ENCODE results near the gene APOC4.
"Not testable (repeated sequence)": the region's sequence is repeated elsewhere in the genome, so short reads cannot be mapped to it uniquely, and the experiment has no call there.

Gene APOC4

DNA sequence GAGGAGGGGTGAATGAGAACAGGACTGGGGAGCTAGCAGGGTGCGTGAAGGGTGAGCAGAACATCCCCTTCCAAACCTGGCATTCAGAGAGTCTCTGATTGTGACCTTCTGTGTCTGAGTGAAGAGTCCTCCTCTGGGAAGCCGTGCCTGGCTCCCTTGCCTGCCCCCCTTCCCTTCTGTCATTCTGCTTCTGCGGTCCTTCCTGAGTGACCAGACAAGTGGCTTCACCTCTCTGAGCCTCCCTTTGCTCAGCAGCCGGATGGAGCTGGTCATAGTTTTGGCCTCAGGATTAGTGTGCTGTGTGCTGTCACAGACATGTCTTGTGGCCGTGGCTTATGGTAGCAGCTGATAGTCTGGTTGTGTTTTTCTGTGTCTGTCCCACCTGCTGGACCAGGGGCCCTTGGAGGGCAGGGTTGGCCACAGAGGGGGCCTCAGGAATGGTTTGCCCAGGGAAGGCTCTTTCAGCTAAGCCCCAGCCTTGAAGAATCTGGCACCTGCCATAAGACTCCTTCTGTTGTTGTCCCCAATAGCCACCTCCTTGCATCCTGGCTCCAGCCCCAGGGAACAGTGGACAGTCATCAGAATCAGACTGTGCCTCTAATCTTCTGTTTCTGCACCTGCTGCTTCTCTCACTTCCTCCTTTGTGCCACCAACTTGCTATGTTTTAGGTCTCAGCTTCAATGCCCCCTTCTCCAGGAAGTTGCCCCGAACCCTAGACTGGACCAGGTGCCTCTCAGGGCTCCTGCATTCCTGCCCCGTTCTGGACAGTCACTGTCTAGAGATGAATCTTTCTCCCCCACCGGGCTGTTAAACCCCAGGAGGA lies 19.1 kb downstream of the APOC4 start:
- no peak for TF ChIP-seq CTCF (IDR thresholded peaks at IDR 0.05; ENCODE audit: borderline replicate concordance, control extremely low read depth, extremely low read depth, insufficient read depth, missing control alignments)
- DNase-seq (ENCODE audit: low spot score): no peak
- in situ Hi-C loops (cut with MboI; ENCODE audit: low sequenced_read_pairs, unreplicated experiment): no loop called here

DNA sequence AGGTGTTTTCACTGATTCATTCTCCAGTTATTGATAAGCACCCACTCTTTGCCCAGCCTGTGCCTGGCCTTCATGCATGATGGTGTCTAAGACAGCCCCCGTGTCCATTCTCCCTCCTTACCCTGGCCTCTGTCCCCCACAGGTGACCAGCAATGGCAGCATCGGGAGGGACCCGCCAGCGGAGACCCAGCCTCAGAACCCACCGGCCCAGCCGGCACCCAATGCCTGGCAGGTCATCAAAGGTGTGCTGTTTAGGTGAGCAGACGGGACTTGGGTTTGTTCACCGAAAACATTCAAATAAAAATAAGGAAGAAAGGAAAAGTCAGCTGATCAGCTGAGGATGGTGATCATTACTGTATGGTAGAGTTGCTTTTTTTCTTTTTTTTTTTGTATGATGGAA lies 19.8 kb downstream of the APOC4 start:
- in situ Hi-C loops (cut with MboI; ENCODE audit: low sequenced_read_pairs, unreplicated experiment): no loop called here
- no peak for DNase-seq (ENCODE audit: low spot score)
- TF ChIP-seq CTCF (IDR thresholded peaks at IDR 0.05; ENCODE audit: borderline replicate concordance, control extremely low read depth, extremely low read depth, insufficient read depth, missing control alignments): no peak

- DNase-seq (ENCODE audit: low spot score): no peak
Observed at GRCh38 chr19:44968118-44968517, 26.1 kb downstream of the APOC4 start.

GRCh38 chr19:44968670-44969069 lies 26.6 kb downstream of the APOC4 start:
- no peak for TF ChIP-seq CTCF (IDR thresholded peaks at IDR 0.05; ENCODE audit: borderline replicate concordance, control extremely low read depth, extremely low read depth, insufficient read depth, missing control alignments)
- DNase-seq (ENCODE audit: low spot score): no peak
- in situ Hi-C loops (cut with MboI; ENCODE audit: low sequenced_read_pairs, unreplicated experiment): no loop called here

More at GRCh38 chr19:44968118-44968517, 26.1 kb downstream of the APOC4 start:
- in situ Hi-C loops (cut with MboI; ENCODE audit: low sequenced_read_pairs, unreplicated experiment): no loop called here
- no peak for TF ChIP-seq CTCF (IDR thresholded peaks at IDR 0.05; ENCODE audit: borderline replicate concordance, control extremely low read depth, extremely low read depth, insufficient read depth, missing control alignments)

DNA sequence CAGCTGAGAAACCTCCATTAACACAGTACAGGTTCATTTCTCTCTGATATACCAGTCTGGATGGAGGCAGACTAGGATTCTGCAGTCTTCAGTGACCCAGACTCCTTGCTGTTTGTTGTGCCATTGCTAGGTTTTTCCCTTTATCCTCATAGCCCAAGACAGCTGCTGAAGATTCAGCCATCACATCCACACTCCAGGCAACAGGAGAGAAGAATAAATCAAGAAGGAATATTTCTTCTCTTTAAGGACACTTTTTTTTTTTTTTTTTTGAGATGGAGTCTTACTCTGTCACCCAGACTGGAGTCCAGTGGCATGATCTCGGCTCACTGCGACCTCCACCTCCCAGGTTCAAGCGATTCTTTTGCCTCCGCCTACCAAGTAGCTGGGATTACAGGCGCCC lies 27.4 kb downstream of the APOC4 start:
- no peak for TF ChIP-seq CTCF (IDR thresholded peaks at IDR 0.05; ENCODE audit: borderline replicate concordance, control extremely low read depth, extremely low read depth, insufficient read depth, missing control alignments)
- DNase-seq (ENCODE audit: low spot score): no peak
- in situ Hi-C loops (cut with MboI; ENCODE audit: low sequenced_read_pairs, unreplicated experiment): no loop called here

DNA sequence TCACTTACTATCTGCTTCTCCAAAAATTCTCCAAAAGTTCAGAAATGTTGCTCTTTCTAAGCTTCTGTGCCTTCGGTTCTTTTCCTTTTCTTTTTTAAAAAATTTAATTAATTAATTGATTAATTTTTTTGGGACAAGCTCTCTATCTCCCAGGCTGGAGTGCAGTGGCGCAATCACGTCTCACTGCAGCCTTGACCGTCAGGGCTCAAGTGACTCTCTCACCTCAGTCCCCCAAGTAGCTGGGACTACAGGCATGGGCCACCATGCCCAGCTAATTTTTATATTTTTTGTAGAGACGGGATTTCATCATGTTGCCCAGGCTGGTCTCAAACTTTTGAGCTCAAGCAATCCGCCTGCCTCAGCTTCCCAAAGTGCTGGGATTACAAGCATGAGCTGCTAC lies 29.4 kb downstream of the APOC4 start:
- DNase-seq (ENCODE audit: low spot score); in situ Hi-C loops (cut with MboI; ENCODE audit: low sequenced_read_pairs, unreplicated experiment): not testable (repeated sequence)

GRCh38 chr19:44972802-44973201 lies 30.8 kb downstream of the APOC4 start:
- DNase-seq (ENCODE audit: low spot score): no peak
- TF ChIP-seq CTCF (IDR thresholded peaks at IDR 0.05; ENCODE audit: borderline replicate concordance, control extremely low read depth, extremely low read depth, insufficient read depth, missing control alignments): no peak
- in situ Hi-C loops (cut with MboI; ENCODE audit: low sequenced_read_pairs, unreplicated experiment): no loop called here
